GM19193 (cell line): ENCODE data around the gene ATN1.

ENCODE experiments used
- POLR2A ChIP-seq: IDR thresholded peaks from 4 replicates; pipeline ENCODE4 v1.6.1; 2011; ENCODE audit not compliant: insufficient read depth, insufficient read length; ENCODE audit errors: extremely low read depth

ATN1 gene

DNA sequence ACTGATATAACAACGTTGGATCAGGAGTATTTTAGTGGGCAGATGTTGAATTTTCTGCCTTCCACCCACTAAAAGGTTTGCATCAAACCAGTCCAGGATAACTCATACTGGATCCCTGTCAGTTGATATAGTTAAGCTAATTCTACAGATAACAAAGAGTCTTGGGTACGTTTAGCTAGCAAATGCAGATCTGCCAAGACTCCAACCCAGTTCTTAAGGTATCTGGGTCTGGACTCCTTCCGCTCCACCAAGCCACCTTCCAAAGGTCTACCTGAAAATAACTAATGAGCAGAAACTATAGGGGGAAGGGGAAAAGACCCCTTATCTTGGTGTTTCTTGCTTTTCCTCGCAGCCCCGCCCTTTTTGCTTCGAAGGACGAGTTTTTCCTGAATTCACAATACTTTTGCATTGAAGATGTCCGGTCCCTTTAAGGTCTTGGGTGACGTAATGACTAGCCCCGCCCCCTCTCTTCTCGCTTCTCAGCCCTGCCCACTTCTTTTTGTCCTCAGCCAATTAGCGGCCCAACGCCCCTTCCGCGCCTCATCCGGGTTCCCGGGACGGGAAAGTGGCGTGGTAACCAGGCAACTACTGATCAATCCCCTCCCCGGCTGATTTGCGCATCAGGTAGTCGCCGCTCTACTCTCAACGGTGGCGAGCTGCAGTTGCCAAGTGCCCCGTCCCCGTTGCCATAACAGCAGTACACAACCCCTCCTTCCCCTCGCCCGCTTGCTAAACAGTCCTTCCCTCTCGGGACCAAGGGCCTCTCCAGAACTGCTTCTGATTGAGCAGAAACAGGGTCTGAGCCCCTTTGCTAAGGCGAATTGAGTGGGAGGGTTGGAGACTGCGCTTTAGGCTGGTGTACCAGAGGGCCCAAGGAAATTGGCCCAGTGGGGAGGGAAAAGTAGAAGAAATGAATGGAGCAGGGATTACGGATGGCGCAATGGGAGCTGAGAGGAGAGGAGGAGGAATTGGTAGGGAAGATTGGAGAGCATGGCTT lies 23.2 kb upstream of the ATN1 start, which contains the start of gene LRRC23:
Gene LRRC23, plus strand, starts transcription at position 543 of the 997 bp plus-strand sequence. CDS start 812 bp downstream, outside the sequence.
- TF ChIP-seq POLR2A = peak; percentile 62

DNA sequence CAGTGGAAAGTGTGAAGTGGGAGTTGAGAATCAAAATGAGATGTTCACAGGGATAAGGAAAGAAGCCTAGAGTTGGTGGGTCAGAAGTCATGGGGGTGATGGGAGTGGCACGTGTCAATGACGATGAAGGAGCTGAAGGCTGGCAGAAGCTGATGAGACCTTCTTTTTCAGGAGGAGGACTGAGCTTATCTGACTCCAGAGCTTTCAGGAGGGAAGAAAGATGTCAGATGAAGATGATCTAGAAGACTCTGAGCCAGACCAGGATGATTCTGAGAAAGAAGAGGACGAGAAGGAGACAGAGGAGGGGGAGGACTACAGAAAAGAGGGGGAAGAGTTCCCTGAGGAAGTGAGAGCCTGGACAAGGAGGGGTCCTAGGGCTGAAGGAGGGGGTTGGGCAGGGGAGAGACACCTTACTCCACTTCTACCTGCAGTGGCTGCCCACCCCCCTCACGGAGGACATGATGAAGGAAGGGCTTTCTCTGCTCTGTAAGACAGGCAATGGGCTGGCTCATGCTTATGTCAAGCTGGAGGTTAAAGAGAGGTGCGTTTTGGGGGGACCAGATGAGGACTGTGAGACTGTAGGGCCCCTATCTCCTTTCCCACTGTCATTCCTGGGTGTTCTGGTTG lies 22.2 kb upstream of the ATN1 start:
- TF ChIP-seq POLR2A = no peak

DNA sequence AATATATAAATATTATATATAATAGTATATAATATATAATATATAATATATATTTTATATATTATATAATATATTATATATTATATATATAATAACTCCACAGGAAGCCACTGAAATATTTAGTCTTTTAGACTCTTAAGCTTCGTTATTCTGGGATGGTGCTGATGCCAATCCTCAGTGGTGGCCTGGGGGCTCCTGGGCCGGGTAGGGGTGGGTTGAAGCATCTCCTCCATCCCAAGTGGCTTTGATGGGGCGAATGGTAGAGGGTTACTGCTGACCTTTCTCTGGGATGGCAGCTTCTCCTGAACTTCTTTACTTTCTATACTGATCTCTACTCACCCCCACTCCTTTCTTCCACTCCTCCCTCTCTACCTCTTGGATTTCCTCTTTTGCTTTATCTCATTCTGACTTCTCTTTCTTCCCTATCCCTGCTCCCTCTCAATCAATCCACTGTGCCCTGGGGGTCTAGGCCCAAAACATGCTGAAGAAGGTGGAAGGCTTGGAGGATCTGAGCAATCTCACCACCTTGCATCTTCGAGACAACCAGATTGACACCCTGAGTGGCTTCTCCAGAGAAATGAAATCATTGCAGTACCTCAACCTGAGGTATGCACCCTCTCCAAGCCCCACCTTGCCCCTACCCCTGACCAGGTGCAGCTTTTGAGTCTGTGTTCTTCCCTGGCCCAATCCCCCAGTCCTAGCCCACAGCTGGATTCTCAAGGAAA lies 18.2 kb upstream of the ATN1 start:
- TF ChIP-seq POLR2A = no peak

DNA sequence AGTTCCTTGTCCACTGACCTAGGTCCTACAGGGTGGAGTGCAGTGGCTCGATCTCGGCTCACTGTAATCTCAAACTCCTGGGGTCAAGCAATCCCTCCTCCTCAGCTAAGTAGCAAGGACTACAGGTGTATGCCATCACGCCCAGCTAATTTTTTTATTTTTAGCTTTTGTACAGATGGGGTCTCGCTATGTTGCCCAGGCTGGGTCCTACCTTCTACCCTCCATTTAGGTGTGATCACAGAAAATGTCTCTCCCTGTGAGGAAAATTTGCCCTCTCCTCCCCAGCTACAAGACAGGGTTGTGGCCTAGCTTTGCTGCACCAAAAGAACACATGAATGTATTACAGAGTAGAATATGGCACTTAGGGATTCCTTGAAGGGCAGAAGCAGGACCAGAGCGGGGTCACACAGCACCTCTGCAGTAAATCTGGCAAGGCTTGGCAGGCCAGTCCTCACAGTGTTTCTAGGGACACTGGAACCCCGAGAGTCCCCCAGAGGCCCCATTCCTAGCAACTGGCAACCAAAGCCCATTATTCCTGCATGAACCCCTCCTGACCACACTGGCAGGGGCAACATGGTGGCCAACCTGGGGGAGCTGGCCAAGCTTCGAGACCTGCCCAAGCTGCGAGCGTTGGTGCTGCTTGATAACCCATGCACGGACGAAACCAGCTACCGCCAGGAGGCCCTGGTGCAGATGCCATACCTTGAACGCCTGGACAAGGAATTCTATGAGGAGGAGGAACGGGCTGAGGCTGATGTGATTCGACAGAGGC lies 15.4 kb upstream of the ATN1 start:
- no peak for TF ChIP-seq POLR2A

DNA sequence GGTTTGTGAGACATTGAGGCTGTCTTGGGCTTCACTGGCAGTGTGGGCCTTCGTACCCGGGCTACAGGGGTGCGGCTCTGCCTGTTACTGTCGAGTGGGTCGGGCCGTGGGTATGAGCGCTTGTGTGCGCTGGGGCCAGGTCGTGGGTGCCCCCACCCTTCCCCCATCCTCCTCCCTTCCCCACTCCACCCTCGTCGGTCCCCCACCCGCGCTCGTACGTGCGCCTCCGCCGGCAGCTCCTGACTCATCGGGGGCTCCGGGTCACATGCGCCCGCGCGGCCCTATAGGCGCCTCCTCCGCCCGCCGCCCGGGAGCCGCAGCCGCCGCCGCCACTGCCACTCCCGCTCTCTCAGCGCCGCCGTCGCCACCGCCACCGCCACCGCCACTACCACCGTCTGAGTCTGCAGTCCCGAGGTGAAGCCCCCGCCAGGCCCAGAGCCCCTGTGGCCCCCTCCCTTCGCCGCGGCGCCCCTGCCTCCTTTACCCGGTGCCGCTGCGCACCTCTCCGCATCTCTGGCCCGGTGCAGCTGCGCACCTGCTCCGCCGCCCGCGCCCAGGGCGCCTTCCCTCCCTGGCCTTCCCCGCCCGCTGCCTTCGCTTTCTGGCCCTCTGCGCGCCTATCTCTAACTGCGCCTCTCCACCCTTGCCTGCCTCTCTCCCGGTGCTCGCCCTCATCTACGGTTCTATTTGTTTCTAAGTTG lies 13.4 kb upstream of the ATN1 start, which contains the start of gene ENO2:
Gene ENO2, plus strand, starts transcription at position 335 of the 701 bp plus-strand sequence. CDS start 1,253 bp downstream, outside the sequence.
- peak; percentile 41 for TF ChIP-seq POLR2A

DNA sequence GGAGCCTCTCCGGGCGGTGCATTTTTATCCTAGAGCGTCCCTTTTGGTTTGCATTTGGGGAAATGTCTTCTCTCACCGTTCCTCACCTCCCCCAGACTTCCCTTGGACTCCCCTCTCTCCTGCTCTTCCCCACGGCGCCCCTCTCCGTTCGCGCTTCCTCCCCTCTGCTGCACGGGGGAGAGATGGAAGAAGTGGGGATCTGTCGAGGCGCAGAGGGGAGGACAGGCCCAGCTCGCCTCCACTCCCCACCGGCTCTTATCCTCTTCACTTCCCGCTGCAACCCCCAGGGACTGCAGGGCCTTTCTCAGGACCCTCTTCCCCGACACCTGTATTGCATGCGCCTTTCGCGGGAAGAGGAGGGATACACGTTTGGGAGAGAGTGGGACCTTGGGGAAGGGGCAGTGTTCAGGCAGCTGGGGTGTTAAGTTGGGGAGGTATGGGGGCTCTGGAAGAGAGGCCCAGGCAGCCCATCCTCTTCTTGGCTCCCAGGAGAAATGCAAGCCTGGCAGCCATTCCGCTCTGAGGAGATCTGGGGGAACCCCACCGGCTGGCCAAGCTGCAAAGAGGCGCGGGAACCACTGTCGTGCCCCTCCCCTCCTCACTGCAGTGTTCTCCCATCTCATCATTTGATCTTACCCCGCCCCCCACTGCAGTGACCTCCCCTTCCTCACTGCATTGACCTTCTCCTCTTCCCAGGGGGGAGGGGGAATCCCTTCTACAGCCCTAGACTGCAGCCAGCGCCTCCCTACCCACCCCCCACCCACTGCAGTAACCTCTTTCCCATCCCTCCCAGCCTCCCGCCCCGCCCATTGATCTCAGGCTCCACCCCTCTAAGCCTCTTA lies 12.6 kb upstream of the ATN1 start:
- no peak for TF ChIP-seq POLR2A

DNA sequence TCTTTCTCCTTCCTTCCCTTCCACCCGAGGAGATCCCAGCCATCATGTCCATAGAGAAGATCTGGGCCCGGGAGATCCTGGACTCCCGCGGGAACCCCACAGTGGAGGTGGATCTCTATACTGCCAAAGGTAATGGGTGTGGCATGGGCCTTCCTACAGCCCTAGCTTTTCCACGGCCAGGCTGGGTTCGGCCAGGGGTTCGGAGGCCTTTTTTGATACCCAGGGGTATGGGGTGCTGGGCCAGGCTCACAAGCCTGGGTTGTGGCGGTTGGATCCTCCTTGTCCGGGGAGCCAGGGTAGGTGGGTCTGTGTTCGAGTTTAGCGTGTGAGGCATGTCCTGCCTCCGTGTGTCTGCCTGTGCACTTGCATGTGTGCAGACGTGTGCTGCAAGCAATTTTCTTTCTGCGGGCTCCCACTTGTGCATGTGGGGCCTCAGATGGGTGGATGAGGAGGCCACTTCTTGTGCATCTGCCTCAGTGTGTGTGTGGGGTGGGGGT lies 11.9 kb upstream of the ATN1 start:
- TF ChIP-seq POLR2A = no peak

DNA sequence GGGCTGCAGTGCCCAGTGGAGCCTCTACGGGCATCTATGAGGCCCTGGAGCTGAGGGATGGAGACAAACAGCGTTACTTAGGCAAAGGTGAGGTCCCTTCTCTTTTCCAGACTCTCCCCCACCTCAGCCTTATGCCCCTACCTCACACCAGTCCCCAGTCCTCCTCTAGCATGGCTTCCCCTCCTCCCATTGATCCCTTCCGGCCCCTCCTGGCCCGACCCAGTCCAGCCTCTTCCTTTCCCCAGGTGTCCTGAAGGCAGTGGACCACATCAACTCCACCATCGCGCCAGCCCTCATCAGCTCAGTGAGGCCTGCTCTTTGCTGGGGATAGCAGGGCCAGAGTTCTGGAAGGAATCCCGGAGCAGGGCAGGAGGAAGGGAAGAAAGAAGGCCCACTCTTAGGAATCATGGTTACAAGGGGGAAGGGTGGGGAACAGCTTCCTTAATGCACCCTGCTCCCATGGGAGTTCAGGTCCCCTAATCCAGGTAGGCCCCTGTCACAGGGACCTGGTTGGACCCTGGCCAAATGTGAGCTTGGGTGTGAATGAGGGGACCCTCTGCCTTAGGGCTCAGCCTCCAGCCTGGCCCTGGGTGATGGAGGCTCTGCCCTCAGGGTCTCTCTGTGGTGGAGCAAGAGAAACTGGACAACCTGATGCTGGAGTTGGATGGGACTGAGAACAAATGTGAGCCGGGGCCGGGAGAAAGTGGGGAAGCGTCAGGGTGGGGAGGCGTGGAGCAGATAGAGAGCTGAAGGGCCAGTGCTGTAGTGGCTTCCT lies 11.1 kb upstream of the ATN1 start:
- no peak for TF ChIP-seq POLR2A

DNA sequence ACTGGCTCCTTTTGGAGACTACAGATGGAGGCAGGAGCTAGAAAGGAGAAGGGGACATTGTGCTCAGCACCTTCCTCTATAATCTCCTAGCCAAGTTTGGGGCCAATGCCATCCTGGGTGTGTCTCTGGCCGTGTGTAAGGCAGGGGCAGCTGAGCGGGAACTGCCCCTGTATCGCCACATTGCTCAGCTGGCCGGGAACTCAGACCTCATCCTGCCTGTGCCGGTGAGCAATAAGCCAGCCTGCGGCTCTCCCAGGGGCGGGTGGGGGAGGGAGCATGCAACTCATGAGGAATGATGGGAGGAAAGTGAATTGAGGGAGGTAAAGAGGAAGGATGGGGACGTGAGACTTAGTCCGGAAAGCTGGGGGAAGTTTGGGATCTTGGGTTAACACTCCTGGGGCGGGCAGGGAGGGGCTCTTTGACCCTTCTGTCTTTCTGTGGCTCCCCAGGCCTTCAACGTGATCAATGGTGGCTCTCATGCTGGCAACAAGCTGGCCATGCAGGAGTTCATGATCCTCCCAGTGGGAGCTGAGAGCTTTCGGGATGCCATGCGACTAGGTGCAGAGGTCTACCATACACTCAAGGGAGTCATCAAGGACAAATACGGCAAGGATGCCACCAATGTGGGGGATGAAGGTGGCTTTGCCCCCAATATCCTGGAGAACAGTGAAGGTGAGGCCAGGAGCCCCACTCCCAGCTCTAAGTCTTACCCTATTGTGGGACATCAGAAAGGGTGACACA lies 10.1 kb upstream of the ATN1 start:
- TF ChIP-seq POLR2A = no peak

DNA sequence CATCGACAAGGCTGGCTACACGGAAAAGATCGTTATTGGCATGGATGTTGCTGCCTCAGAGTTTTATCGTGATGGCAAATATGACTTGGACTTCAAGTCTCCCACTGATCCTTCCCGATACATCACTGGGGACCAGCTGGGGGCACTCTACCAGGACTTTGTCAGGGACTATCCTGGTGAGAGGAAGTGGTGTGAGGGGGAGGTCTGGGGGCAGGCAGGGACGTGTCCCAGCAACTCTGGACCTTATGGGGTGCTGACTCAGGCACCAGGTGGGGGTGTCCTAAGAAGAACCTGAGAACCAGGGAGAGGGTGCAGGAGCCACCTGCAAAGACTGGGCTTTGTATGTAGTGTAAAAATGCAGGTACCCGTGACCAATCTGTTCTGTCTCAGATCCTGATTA lies 8.2 kb upstream of the ATN1 start:
- TF ChIP-seq POLR2A = no peak

DNA sequence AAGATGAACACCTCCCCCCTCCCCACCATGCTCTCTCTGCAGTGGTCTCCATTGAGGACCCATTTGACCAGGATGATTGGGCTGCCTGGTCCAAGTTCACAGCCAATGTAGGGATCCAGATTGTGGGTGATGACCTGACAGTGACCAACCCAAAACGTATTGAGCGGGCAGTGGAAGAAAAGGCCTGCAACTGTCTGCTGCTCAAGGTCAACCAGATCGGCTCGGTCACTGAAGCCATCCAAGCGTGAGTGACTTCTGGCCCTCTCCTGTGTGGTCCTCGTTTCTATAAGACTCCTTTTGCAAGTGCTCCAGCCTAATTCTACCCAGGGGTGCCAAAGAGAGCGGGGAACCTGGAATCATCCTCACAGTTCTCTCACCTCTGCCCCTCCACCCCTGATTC lies 6.2 kb upstream of the ATN1 start:
- no peak for TF ChIP-seq POLR2A
